ENCODE results near the gene CADM2. TPM values are rescaled to one million over a fixed set of nuclear protein-coding genes. Genes with fewer than 3 reads are reported as not detected.
A peak's percentile ranks its signal among the peaks of the same experiment; 100 is the strongest.

CADM2 gene
- total and polyA plus RNA-seq, 2 experiments from 2014 or later: 13.3 to 47.5 TPM

DNA sequence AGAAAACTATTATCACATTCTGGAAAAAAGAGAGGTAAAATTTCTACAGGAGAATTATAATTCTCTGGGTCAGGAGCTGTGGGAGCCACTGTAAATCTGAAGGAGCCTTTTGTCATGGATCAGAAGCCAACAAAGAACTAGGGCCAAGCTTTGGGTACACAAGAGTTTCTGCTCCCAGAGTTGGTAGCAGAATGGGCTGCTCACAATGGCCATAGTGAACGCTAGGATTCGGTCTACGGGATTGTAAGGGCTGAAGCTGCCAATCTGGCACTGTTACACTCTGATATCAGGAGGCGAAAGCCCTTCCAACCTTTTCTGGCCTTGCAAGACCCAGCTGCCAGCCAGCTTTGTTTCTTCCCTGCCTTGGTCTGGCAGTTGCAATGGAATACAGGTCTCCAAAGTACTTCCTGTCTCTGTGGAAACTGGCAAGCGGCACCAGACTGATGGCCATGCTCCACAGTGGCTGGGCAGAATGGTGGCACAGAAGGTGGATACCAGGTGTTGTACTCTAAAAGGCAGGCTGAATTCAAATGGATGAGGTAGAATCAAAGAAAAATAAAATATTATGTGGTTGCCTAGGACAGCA is 831.7 kb downstream of the CADM2 start:
- Histone ChIP-seq H4K20me1 (replicated peaks; ENCODE audit: insufficient read depth) (no peaks in the 10 kb centered on the region), H3K79me2 (replicated peaks; ENCODE audit: insufficient read depth) (no peaks in the 10 kb centered on the region), H2AFZ (no peak overlapping the region), H3K27ac (ENCODE audit: low read depth) (no peak overlapping the region), H3K36me3 (ENCODE audit: insufficient read depth) (no peaks in the 10 kb centered on the region), H3K4me1 (ENCODE audit: insufficient read depth) (peaks cover 8% of the 10 kb centered on the region; the same call in 1 of the 2 replicates), H3K4me3 (no peak overlapping the region), H3K4me2 (0 out of 2 replicates have a peak overlapping the region, but pooled peaks have one; percentile 30), H3F3A (replicated peaks; ENCODE audit: low read depth) (no peaks in the 10 kb centered on the region), H3K9me2 (ENCODE audit: insufficient read depth) (no peaks in the 10 kb centered on the region), H3K27me3 (ENCODE audit: insufficient read depth) (no peaks in the 10 kb centered on the region)
- Mint-ChIP-seq H3K27ac (peak overlapping the region; percentile 46; the same call in 1 of the 2 replicates), H3K4me3 (no peak overlapping the region), H3K4me1 (peaks cover 11% of the 10 kb centered on the region; the same call in 2 of the 3 replicates), H3K9me3 (no peaks in the 10 kb centered on the region), H3K36me3 (ENCODE audit: low read depth) (no peaks in the 10 kb centered on the region), H3K27me3 (ENCODE audit: insufficient read depth, low read depth, poor library complexity) (no peaks in the 10 kb centered on the region)
- peak; percentile 17 for DNase-seq (ENCODE audit: low spot score)
- ATAC-seq: peak; percentile 54
- TF ChIP-seq STAT1 (IDR thresholded peaks at IDR 0.05; ENCODE audit: unreplicated experiment) (no peak), ZNF114 (CRISPR knock-in tag; IDR thresholded peaks at IDR 0.05) (no peak), EZH2phosphoT487 (IDR thresholded peaks at IDR 0.05; ENCODE audit: unreplicated experiment) (no peak), NANOG (IDR thresholded peaks at IDR 0.05; ENCODE audit: borderline replicate concordance) (no peak), ZNF331 (CRISPR knock-in tag; IDR thresholded peaks at IDR 0.05; ENCODE audit: low read depth) (no peak), CREB1 (CRISPR knock-in tag; IDR thresholded peaks at IDR 0.05; ENCODE audit: low read depth) (no peak), JUNB (IDR thresholded peaks at IDR 0.05; ENCODE audit: unreplicated experiment) (no peak), POLR2AphosphoS5 (IDR thresholded peaks at IDR 0.05; ENCODE audit: low read depth) (no peak), EZH2 (IDR thresholded peaks at IDR 0.05; ENCODE audit: low read depth, unreplicated experiment) (no peak)
- TF ChIP-seq, protein P1, sequence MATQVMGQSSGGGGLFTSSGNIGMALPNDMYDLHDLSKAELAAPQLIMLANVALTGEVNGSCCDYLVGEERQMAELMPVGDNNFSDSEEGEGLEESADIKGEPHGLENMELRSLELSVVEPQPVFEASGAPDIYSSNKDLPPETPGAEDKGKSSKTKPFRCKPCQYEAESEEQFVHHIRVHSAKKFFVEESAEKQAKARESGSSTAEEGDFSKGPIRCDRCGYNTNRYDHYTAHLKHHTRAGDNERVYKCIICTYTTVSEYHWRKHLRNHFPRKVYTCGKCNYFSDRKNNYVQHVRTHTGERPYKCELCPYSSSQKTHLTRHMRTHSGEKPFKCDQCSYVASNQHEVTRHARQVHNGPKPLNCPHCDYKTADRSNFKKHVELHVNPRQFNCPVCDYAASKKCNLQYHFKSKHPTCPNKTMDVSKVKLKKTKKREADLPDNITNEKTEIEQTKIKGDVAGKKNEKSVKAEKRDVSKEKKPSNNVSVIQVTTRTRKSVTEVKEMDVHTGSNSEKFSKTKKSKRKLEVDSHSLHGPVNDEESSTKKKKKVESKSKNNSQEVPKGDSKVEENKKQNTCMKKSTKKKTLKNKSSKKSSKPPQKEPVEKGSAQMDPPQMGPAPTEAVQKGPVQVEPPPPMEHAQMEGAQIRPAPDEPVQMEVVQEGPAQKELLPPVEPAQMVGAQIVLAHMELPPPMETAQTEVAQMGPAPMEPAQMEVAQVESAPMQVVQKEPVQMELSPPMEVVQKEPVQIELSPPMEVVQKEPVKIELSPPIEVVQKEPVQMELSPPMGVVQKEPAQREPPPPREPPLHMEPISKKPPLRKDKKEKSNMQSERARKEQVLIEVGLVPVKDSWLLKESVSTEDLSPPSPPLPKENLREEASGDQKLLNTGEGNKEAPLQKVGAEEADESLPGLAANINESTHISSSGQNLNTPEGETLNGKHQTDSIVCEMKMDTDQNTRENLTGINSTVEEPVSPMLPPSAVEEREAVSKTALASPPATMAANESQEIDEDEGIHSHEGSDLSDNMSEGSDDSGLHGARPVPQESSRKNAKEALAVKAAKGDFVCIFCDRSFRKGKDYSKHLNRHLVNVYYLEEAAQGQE (IDR thresholded peaks at IDR 0.05; ENCODE audit: unreplicated experiment): no peak
- TF ChIP-seq, protein P2, sequence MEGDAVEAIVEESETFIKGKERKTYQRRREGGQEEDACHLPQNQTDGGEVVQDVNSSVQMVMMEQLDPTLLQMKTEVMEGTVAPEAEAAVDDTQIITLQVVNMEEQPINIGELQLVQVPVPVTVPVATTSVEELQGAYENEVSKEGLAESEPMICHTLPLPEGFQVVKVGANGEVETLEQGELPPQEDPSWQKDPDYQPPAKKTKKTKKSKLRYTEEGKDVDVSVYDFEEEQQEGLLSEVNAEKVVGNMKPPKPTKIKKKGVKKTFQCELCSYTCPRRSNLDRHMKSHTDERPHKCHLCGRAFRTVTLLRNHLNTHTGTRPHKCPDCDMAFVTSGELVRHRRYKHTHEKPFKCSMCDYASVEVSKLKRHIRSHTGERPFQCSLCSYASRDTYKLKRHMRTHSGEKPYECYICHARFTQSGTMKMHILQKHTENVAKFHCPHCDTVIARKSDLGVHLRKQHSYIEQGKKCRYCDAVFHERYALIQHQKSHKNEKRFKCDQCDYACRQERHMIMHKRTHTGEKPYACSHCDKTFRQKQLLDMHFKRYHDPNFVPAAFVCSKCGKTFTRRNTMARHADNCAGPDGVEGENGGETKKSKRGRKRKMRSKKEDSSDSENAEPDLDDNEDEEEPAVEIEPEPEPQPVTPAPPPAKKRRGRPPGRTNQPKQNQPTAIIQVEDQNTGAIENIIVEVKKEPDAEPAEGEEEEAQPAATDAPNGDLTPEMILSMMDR (conservative IDR thresholded peaks at IDR 0.05; ENCODE audit: low read depth in 2 of 2): no peak
- TF ChIP-seq, protein P3, sequence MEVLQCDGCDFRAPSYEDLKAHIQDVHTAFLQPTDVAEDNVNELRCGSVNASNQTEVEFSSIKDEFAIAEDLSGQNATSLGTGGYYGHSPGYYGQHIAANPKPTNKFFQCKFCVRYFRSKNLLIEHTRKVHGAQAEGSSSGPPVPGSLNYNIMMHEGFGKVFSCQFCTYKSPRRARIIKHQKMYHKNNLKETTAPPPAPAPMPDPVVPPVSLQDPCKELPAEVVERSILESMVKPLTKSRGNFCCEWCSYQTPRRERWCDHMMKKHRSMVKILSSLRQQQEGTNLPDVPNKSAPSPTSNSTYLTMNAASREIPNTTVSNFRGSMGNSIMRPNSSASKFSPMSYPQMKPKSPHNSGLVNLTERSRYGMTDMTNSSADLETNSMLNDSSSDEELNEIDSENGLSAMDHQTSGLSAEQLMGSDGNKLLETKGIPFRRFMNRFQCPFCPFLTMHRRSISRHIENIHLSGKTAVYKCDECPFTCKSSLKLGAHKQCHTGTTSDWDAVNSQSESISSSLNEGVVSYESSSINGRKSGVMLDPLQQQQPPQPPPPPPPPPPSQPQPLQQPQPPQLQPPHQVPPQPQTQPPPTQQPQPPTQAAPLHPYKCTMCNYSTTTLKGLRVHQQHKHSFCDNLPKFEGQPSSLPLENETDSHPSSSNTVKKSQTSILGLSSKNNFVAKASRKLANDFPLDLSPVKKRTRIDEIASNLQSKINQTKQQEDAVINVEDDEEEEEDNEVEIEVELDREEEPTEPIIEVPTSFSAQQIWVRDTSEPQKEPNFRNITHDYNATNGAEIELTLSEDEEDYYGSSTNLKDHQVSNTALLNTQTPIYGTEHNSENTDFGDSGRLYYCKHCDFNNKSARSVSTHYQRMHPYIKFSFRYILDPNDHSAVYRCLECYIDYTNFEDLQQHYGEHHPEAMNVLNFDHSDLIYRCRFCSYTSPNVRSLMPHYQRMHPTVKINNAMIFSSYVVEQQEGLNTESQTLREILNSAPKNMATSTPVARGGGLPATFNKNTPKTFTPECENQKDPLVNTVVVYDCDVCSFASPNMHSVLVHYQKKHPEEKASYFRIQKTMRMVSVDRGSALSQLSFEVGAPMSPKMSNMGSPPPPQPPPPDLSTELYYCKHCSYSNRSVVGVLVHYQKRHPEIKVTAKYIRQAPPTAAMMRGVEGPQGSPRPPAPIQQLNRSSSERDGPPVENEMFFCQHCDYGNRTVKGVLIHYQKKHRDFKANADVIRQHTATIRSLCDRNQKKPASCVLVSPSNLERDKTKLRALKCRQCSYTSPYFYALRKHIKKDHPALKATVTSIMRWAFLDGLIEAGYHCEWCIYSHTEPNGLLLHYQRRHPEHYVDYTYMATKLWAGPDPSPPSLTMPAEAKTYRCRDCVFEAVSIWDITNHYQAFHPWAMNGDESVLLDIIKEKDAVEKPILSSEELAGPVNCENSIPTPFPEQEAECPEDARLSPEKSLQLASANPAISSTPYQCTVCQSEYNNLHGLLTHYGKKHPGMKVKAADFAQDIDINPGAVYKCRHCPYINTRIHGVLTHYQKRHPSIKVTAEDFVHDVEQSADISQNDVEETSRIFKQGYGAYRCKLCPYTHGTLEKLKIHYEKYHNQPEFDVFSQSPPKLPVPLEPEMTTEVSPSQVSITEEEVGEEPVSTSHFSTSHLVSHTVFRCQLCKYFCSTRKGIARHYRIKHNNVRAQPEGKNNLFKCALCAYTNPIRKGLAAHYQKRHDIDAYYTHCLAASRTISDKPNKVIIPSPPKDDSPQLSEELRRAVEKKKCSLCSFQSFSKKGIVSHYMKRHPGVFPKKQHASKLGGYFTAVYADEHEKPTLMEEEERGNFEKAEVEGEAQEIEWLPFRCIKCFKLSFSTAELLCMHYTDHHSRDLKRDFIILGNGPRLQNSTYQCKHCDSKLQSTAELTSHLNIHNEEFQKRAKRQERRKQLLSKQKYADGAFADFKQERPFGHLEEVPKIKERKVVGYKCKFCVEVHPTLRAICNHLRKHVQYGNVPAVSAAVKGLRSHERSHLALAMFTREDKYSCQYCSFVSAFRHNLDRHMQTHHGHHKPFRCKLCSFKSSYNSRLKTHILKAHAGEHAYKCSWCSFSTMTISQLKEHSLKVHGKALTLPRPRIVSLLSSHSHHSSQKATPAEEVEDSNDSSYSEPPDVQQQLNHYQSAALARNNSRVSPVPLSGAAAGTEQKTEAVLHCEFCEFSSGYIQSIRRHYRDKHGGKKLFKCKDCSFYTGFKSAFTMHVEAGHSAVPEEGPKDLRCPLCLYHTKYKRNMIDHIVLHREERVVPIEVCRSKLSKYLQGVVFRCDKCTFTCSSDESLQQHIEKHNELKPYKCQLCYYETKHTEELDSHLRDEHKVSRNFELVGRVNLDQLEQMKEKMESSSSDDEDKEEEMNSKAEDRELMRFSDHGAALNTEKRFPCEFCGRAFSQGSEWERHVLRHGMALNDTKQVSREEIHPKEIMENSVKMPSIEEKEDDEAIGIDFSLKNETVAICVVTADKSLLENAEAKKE (CRISPR knock-in tag; IDR thresholded peaks at IDR 0.05): no peak
- TF ChIP-seq, protein P4, sequence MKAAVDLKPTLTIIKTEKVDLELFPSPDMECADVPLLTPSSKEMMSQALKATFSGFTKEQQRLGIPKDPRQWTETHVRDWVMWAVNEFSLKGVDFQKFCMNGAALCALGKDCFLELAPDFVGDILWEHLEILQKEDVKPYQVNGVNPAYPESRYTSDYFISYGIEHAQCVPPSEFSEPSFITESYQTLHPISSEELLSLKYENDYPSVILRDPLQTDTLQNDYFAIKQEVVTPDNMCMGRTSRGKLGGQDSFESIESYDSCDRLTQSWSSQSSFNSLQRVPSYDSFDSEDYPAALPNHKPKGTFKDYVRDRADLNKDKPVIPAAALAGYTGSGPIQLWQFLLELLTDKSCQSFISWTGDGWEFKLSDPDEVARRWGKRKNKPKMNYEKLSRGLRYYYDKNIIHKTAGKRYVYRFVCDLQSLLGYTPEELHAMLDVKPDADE (IDR thresholded peaks at IDR 0.05): no peak
